ENCODE measurements around the gene MED12L.
A peak's percentile ranks its signal among the peaks of the same experiment; 100 is the strongest.

Gene MED12L

DNA sequence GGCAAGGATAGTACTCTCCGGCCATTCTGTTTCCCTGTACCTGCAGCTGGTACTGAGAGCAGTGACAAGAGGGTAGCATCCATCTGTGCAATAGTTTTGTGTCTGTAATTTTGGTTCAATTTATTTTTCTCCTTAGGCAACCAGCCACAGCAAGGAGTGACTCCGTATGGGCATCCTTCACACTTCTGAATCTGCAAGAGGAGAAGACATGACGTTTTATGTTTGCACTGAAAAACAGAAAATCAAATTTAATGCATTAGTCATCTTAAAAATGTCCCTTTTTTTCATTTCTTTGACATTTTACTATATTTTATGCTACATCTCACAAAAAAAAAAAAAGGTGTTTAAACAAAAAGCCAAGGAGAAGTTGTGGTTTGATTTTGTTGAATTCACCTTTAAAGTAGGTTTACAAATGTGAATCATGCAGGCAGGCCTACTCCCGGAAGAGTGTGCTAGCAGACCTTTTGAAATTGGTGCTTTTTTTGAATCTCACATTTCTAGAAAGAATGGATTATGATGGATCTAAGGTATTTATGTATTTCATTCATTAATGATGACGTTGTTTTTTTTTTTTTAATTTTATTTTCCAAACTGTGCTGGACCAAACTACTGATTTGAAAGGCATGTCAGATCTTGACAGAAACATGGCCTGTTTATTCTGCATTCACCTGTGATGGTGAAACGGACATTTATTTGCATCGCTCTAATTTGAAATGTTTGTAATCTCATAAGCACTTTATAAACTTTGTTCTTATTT, 347.3 kb downstream of the MED12L start:
- no peak for DNase-seq

- DNase-seq = no peak
Measured at GRCh38 chr3:151434151-151434890, 348.9 kb downstream of the MED12L start.

GRCh38 chr3:151436675-151437446, 351.4 kb downstream of the MED12L start:
- DNase-seq = no peak

DNA sequence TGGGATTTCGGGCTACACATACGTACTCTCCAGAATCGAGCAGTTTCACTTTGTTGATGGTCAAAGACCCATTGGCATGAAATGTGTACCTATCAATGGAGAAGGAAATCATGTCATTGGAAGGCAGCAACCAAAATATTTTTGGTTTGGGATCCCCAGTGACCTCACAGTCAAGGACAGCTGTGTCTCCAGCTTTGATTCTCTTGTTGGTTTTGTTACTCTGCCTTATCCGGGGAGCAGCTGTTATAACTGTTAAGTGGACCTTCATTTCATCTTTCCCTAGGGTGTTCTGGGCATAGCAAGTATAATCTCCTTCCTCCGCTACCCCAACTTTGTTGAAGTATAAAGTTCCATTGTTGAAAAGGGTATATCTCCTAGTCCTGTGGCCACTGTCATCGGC, 352.4 kb downstream of the MED12L start:
- no peak for DNase-seq

DNA sequence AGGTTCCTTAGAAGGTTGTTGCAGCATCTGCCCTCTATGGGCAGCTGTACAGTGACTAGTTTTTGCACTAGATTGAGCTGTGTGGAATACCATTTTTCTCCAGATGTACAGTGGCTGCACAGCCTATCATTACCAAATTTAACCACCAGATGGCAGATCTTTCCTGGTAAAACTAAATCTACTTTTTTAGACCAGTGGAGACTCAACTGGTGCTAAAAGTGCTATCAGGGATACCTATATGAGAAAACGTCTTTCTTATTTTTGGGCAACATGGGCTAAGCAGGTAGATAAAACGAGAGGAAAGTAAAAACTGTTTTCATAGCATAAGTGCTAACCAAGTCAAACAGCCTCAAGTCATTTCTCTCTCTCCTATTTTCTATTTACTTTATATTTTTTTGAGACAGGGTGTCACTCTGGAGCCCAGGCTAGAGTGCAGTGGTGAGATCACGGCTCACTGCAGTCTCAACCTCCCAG, 354.2 kb downstream of the MED12L start:
- peak; percentile 49 for DNase-seq

- no peak for DNase-seq
Measured at GRCh38 chr3:151440940-151441339, 355.5 kb downstream of the MED12L start.

- DNase-seq = no peak
Measured at GRCh38 chr3:151443583-151443982, 358.1 kb downstream of the MED12L start.

DNA sequence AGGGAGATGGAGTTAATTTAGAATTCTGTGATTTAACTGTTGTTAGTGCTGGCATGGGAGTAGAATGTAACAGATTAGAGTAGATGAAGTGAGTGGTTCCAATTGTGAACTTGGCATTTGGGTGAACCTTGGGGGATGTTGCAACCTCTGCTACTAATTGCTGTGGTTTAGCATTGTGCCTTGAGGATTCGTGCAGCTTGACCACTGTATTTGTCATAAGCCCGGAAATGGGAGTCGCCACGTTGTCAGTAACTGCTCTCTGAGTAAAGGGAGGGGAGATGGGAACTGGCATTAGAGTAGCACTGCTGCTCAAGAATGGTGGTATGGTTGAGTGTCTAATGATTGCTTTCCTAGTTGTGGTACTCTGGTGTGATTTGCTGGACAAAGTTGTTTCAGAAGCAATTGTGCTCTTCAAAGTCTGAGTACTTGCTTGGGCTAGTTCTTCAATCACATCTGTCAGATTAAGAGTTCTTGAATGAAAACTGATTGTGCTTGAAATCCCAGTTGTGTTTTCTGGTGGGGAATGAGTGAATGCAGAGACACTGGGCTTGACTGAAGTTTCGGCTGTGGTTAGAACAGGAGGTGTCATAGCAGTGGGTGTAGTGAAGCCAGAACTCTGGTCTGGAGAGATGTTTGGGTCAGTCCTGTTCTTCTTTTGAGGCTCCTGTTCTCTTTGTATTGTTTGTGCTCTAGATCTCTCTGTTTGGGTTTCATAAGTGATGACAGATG, 360.0 kb downstream of the MED12L start:
- no peak for DNase-seq

DNA sequence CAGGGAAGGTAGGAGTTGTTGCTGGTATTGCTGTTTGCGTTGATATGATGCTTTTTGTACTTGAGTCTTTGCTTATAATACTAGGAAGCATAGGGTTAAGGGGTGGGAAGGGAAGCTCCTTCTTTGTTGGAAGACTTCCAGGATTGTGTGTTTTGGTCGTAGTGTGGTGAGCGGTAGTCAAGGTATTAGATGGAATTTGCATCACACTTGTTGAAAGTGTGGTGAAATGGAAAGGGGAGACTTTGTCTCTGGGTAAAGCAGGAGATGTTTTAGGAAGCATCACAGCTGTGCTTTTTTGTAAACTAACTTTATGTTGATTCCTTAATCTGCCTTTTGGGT, 360.5 kb downstream of the MED12L start:
- no peak for DNase-seq

GRCh38 chr3:151452368-151452767, 366.9 kb downstream of the MED12L start:
- no peak for DNase-seq

DNA sequence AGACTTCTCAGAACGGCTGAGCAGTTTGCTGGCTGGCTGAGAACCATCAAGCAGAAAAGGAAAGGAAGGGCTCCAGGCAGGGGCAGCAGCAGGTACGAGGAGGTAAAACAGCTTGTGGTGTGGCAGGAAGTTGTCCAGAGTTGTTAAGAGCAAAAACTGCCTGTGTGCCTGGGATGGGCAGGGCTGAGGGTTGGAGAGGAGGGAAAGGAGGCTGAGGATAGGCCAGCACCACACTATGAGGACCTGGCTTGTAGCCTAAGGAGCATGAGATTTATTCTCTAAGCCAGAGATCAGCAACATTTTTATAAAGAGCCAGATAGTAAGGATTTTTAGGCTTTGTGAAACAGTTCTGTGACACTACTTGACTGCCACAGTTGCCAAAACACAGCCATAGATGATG, 367.4 kb downstream of the MED12L start:
- DNase-seq = no peak

GRCh38 chr3:151456065-151456464, 370.6 kb downstream of the MED12L start:
- no peak for DNase-seq

- no peak for DNase-seq
Measured at GRCh38 chr3:151459358-151459757, 373.9 kb downstream of the MED12L start.

GRCh38 chr3:151460228-151460627, 374.8 kb downstream of the MED12L start:
- DNase-seq = no peak

GRCh38 chr3:151460774-151461450, 375.4 kb downstream of the MED12L start, which contains the start of gene IGSF10:
Gene IGSF10 (minus strand): TSS chr3:151461061. CDS start chr3:151458709, 2,352 bp downstream.
- DNase-seq = no peak

DNA sequence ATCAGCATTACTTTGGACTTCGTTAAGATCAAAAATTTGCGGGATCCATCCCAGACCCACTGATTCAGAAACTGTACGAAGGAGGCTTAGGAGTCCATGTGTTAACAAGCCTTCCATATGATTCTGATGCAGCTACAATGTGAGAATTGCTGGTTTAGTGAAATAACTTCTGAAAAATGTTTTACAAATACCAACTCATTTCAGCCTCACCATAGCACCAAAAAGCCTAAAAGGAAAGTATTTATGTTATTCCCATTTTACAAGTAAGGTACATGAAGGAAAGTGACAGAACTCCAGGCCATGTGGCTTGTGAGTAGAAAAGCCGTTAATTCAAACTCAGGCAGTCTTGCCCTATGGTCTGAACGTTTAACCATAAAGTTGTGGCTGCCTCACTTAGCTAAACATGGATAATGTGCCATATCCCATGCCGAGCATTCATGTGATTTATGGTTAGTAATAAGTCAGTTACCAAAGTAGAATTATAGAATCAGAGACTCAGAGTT, 376.9 kb downstream of the MED12L start:
- DNase-seq = no peak

GRCh38 chr3:151462991-151463390, 377.5 kb downstream of the MED12L start:
- DNase-seq = no peak

- peak; percentile 37 for DNase-seq
Measured at GRCh38 chr3:151467069-151467468, 381.6 kb downstream of the MED12L start.

GRCh38 chr3:151468284-151468917, 382.9 kb downstream of the MED12L start:
- DNase-seq = peak; percentile 16

DNA sequence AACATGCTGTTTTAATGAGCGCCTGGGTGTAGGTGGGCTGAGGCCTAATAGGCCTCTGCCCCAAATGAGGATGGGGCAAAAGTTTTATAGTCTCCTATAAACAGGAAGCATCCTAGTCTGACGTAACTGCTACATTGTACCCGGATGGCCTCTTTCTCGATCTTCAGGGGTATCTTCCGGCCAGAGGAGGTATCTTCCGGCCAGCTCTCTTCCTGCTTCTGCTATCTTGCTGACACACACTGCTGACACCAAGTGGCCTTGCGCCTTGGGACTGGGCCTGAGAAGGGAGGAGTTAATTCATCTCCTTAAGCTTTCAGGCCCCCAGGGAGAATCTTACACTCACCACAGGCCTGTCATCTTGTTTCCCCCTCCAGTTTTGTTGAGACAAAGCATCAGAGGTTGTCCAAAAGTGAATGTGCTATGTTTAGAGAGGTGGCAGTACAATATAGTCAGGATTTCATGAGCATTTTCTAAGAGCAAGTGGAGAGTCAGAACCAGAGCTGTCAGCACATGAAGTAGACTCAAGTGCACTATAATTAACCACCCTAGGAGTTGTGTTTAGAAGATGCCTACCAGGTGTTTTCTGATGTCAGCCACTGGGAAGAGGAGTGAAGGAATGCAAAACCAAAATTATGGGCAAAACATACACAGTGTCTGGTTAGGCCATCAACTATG, 391.0 kb downstream of the MED12L start:
- DNase-seq = no peak
